IPS DF 6.9 (cell line): ENCODE data around the gene MED22.
A peak's percentile ranks its signal among the peaks of the same experiment; 100 is the strongest.
"Not testable (repeated sequence)": the region's sequence is repeated elsewhere in the genome, so short reads cannot be mapped to it uniquely, and the experiment has no call there.

Experiments
- DNase-seq: peaks from one replicate; pipeline ENCODE4 v3.0.0-alpha.2; 2013; ENCODE audit warnings: low read depth, low spot score
- H3K27ac ChIP-seq: one replicate; pipeline ENCODE4 v1.5.1; 2013; ENCODE audit warnings: low read length, control low read depth
- H3K27me3 ChIP-seq: 2 replicates; pipeline ENCODE4 v1.6.1; 2013; ENCODE audit warnings: mild to moderate bottlenecking, low read length; ENCODE audit not compliant: control insufficient read depth, insufficient read depth
- H3K36me3 ChIP-seq: 2 replicates; pipeline ENCODE4 v1.6.1; 2013; ENCODE audit warnings: low read length; ENCODE audit not compliant: control insufficient read depth, insufficient read depth
- H3K4me1 ChIP-seq: 2 replicates; pipeline ENCODE4 v1.6.1; 2013; ENCODE audit warnings: low read length; ENCODE audit not compliant: control insufficient read depth, insufficient read depth
- H3K4me3 ChIP-seq: 2 replicates; pipeline ENCODE4 v1.5.1; 2013; ENCODE audit warnings: mild to moderate bottlenecking, low read length
- H3K9me3 ChIP-seq: 2 replicates; pipeline ENCODE4 v1.6.1; 2013; ENCODE audit warnings: low read length, inconsistent platforms; ENCODE audit not compliant: control insufficient read depth, insufficient read depth
- WGBS: extraction: QIAGEN DNeasy Blood & Tissue Kit; methylation state at CpG from one replicate; pipeline ENCODE4 v1.1.7; 2013; ENCODE audit warnings: mixed read lengths, missing lambda C conversion rate; ENCODE audit not compliant: insufficient read length, insufficient coverage; 5-methylcytosine and 5-hydroxymethylcytosine counted together

MED22 gene

GRCh38 chr9:133347985-133348717 is at the start of gene MED22, which contains the start of gene RPL7A:
MED22 (minus strand) TSS chr9:133348131; CDS start chr9:133346662, 1,469 bp downstream.
RPL7A (plus strand) TSS chr9:133348218; CDS start chr9:133348244, 26 bp downstream.
- peaks cover 2% of the 10 kb centered on the region; the same call in 1 of the 2 replicates for H3K4me1 ChIP-seq
- H3K9me3 ChIP-seq: no peaks in the 10 kb centered on the region
- H3K27me3 ChIP-seq: no peaks in the 10 kb centered on the region
- peaks cover 61% of the 10 kb centered on the region for H3K36me3 ChIP-seq
- WGBS: no CpG with 5 or more reads among the region's 64 CpGs
- no peak within 1 kb of the TSS for H3K27ac ChIP-seq
- DNase-seq: no peak
- H3K4me3 ChIP-seq: peak within 1 kb of the TSS; percentile 99

- Histone ChIP-seq H3K4me1 (no peaks in the 10 kb centered on the region), H3K27ac (no peak overlapping the region), H3K36me3 (no peaks in the 10 kb centered on the region), H3K4me3 (no peak overlapping the region), H3K9me3 (no peaks in the 10 kb centered on the region), H3K27me3 (no peaks in the 10 kb centered on the region)
- WGBS: no CpG with 5 or more reads among the region's 6 CpGs
- DNase-seq: no peak
These were observed 49.4 kb upstream of the MED22 start for GRCh38 chr9:133397370-133397769.

GRCh38 chr9:133396952-133397351 is 49.0 kb upstream of the MED22 start:
- Histone ChIP-seq H3K27ac (no peak overlapping the region), H3K27me3 (no peaks in the 10 kb centered on the region), H3K9me3 (no peaks in the 10 kb centered on the region), H3K36me3 (no peaks in the 10 kb centered on the region), H3K4me3 (no peak overlapping the region), H3K4me1 (no peaks in the 10 kb centered on the region)
- DNase-seq: no peak
- WGBS: no CpG with 5 or more reads among the region's 14 CpGs

- Histone ChIP-seq H3K36me3 (no peaks in the 10 kb centered on the region), H3K4me1 (no peaks in the 10 kb centered on the region), H3K4me3 (no peak overlapping the region), H3K27ac (no peak overlapping the region), H3K27me3 (no peaks in the 10 kb centered on the region), H3K9me3 (no peaks in the 10 kb centered on the region)
- no CpG with 5 or more reads among the region's 8 CpGs for WGBS
- DNase-seq: no peak
These were observed 46.8 kb upstream of the MED22 start for GRCh38 chr9:133394687-133395271.

GRCh38 chr9:133393399-133393798 is 45.5 kb upstream of the MED22 start:
- H3K4me1 ChIP-seq: no peaks in the 10 kb centered on the region
- DNase-seq: no peak
- no peak overlapping the region for H3K27ac ChIP-seq
- no peaks in the 10 kb centered on the region for H3K27me3 ChIP-seq
- no peaks in the 10 kb centered on the region for H3K36me3 ChIP-seq
- H3K4me3 ChIP-seq: no peak overlapping the region
- no CpG with 5 or more reads among the region's 3 CpGs for WGBS
- H3K9me3 ChIP-seq: no peaks in the 10 kb centered on the region

GRCh38 chr9:133392308-133392707 is 44.4 kb upstream of the MED22 start:
- H3K27ac ChIP-seq, H3K4me1 ChIP-seq, DNase-seq, H3K27me3 ChIP-seq, H3K36me3 ChIP-seq, H3K4me3 ChIP-seq, H3K9me3 ChIP-seq: not testable (repeated sequence)
- WGBS: no CpG with 5 or more reads among the region's 3 CpGs

- not testable (repeated sequence) for DNase-seq, H3K27ac ChIP-seq, H3K9me3 ChIP-seq, H3K27me3 ChIP-seq, H3K4me1 ChIP-seq, H3K4me3 ChIP-seq, H3K36me3 ChIP-seq
- WGBS: no CpG with 5 or more reads among the region's 4 CpGs
These were observed 43.5 kb upstream of the MED22 start for GRCh38 chr9:133391449-133391848.

GRCh38 chr9:133390713-133391112 is 42.8 kb upstream of the MED22 start:
- no CpG with 5 or more reads among the region's 7 CpGs for WGBS
- no peak for DNase-seq
- H3K36me3 ChIP-seq: no peaks in the 10 kb centered on the region
- no peaks in the 10 kb centered on the region for H3K27me3 ChIP-seq
- H3K27ac ChIP-seq: no peak overlapping the region
- no peaks in the 10 kb centered on the region for H3K9me3 ChIP-seq
- H3K4me3 ChIP-seq: no peak overlapping the region; the same call in 1 of the 2 replicates
- H3K4me1 ChIP-seq: no peaks in the 10 kb centered on the region

DNA sequence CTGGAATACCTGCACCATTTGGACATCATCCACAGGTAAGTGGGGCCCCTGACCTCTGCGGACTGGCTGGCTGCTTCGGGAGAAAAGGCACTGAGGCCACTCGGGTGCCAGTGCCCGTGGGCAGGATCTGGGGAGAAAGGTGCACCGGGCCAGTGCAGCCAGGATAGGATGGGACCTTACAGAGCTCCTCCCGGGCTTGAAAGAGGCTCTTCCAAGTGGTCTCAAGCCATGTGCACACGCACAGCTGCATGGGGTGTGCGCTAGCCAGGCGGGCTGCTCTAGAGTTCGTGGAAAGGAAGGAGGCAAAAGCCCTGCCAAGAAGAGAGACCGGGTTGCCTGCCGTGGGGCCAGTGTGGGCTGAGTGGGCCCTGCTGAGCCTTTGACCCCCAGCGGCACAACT is 41.6 kb upstream of the MED22 start:
- no peak overlapping the region for H3K27ac ChIP-seq
- WGBS: no CpG with 5 or more reads among the region's 13 CpGs

GRCh38 chr9:133389025-133389557 is 41.2 kb upstream of the MED22 start:
- WGBS: no CpG with 5 or more reads among the region's 12 CpGs
- DNase-seq: no peak
- H3K27me3 ChIP-seq: no peaks in the 10 kb centered on the region

More for the DNA sequence above, 41.6 kb upstream of the MED22 start:
- H3K9me3 ChIP-seq: no peaks in the 10 kb centered on the region
- no peak overlapping the region for H3K4me3 ChIP-seq
- no peaks in the 10 kb centered on the region for H3K36me3 ChIP-seq
- no peaks in the 10 kb centered on the region for H3K27me3 ChIP-seq
- H3K4me1 ChIP-seq: no peaks in the 10 kb centered on the region
- DNase-seq: no peak

More at GRCh38 chr9:133389025-133389557, 41.2 kb upstream of the MED22 start:
- H3K4me3 ChIP-seq: no peak overlapping the region
- no peak overlapping the region for H3K27ac ChIP-seq
- H3K4me1 ChIP-seq: no peaks in the 10 kb centered on the region
- no peaks in the 10 kb centered on the region for H3K36me3 ChIP-seq
- no peaks in the 10 kb centered on the region for H3K9me3 ChIP-seq
